Cardiac muscle cell (in vitro differentiated cells and primary cell): Measurements from ENCODE around the gene EFTUD2. TPM values are rescaled to one million over a fixed set of nuclear protein-coding genes. Genes with fewer than 3 reads are reported as not detected.

ENCODE experiments used
- DNase-seq, 2 donors: peaks; one replicate each; pipeline versions ENCODE4 v3.0.0 to v3.0.0-alpha.2; 2010 to 2017; ENCODE audit warnings: low read depth in 1 of 2, low spot score in 1 of 2
- H3K27ac ChIP-seq: fragments of 200-600 bp; sonication (generic); 2 replicates; pipeline ENCODE4 v1.5.1; 2016
- H3K27me3 ChIP-seq: fragments of 200-600 bp; sonication (generic); 2 replicates; pipeline ENCODE4 v1.6.0; 2016; ENCODE audit warnings: control low read depth
- H3K36me3 ChIP-seq: fragments of 200-600 bp; sonication (generic); 2 replicates; pipeline ENCODE4 v1.5.1; 2016; ENCODE audit warnings: control low read depth
- H3K4me1 ChIP-seq: fragments of 200-600 bp; sonication (generic); 2 replicates; pipeline ENCODE4 v1.8.1; 2017; ENCODE audit warnings: low read depth, mild to moderate bottlenecking, mixed run types
- H3K4me3 ChIP-seq: fragments of 200-600 bp; sonication (generic); 2 replicates; pipeline ENCODE4 v1.5.1; 2016; ENCODE audit warnings: mild to moderate bottlenecking
- H3K9me3 ChIP-seq: fragments of 200-600 bp; sonication (generic); 2 replicates; pipeline ENCODE4 v1.5.1; 2017; ENCODE audit warnings: low read depth, mild to moderate bottlenecking, control low read depth
- polyA plus RNA-seq: library from polyadenylated mRNA; unstranded; fragments of >200 nt; fragmentation: Nextera tagmentation; extraction: Ambion mirVana; gene quantifications from 2 replicates; pipeline ENCODE4 v1.2.1, GENCODE V29; 2016
- total RNA-seq: library from RNA; depleted of rRNA; stranded (reverse); fragments of >200 nt; gene quantifications from 2 replicates; pipeline ENCODE4 v1.2.3, GENCODE V29; 2016
- TF ChIP-seq, protein P1 (sequence below): IDR thresholded peaks from 2 replicates; pipeline ENCODE4 v1.5.1; 2012; ENCODE audit warnings: low read depth, mild to moderate bottlenecking, low read length

Gene EFTUD2
- total and polyA plus RNA-seq, 2 experiments from 2014 or later: 105 to 151 TPM

GRCh38 chr17:44933824-44934744, 34.8 kb upstream of the EFTUD2 start:
- DNase-seq: no peak
- TF ChIP-seq, protein P1, sequence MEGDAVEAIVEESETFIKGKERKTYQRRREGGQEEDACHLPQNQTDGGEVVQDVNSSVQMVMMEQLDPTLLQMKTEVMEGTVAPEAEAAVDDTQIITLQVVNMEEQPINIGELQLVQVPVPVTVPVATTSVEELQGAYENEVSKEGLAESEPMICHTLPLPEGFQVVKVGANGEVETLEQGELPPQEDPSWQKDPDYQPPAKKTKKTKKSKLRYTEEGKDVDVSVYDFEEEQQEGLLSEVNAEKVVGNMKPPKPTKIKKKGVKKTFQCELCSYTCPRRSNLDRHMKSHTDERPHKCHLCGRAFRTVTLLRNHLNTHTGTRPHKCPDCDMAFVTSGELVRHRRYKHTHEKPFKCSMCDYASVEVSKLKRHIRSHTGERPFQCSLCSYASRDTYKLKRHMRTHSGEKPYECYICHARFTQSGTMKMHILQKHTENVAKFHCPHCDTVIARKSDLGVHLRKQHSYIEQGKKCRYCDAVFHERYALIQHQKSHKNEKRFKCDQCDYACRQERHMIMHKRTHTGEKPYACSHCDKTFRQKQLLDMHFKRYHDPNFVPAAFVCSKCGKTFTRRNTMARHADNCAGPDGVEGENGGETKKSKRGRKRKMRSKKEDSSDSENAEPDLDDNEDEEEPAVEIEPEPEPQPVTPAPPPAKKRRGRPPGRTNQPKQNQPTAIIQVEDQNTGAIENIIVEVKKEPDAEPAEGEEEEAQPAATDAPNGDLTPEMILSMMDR: no peak
- no peaks in the 10 kb centered on the region for H3K36me3 ChIP-seq

DNA sequence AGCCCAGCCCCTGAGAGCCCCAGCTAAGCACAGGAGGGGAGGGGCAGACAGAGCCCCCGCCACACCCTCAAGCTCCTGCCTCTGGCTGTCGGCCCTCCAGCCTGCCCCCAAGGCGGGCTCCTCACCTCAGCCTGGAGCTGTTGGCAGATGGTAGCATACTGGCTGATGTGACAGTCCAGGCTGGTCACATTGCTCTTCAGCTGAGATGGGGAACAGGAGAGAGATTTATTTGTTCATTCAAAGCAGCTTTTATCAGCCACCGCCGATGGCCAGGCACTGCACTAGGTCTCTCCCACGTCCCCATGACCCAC, 33.5 kb upstream of the EFTUD2 start:
- Histone ChIP-seq H3K4me3 (no peak overlapping the region), H3K36me3 (no peaks in the 10 kb centered on the region), H3K9me3 (no peaks in the 10 kb centered on the region), H3K4me1 (no peaks in the 10 kb centered on the region), H3K27ac (no peak overlapping the region), H3K27me3 (no peaks in the 10 kb centered on the region)
- TF ChIP-seq, protein P1: no peak
- no peak for DNase-seq

More at GRCh38 chr17:44933824-44934744, 34.8 kb upstream of the EFTUD2 start:
- Histone ChIP-seq H3K4me1 (no peaks in the 10 kb centered on the region), H3K27me3 (no peaks in the 10 kb centered on the region), H3K4me3 (no peak overlapping the region), H3K27ac (no peak overlapping the region), H3K9me3 (no peaks in the 10 kb centered on the region)

GRCh38 chr17:44932096-44932786, 33.0 kb upstream of the EFTUD2 start:
- Histone ChIP-seq H3K27ac (no peak overlapping the region), H3K4me1 (no peaks in the 10 kb centered on the region), H3K36me3 (peaks cover under 1% of the 10 kb centered on the region), H3K9me3 (no peaks in the 10 kb centered on the region), H3K27me3 (no peaks in the 10 kb centered on the region), H3K4me3 (no peak overlapping the region)
- TF ChIP-seq, protein P1: no peak
- no peak for DNase-seq

GRCh38 chr17:44931376-44931775, 32.1 kb upstream of the EFTUD2 start:
- no peaks in the 10 kb centered on the region for H3K9me3 ChIP-seq
- H3K36me3 ChIP-seq: peaks cover 4% of the 10 kb centered on the region
- no peak overlapping the region for H3K4me3 ChIP-seq
- no peak for DNase-seq
- H3K27me3 ChIP-seq: no peaks in the 10 kb centered on the region
- TF ChIP-seq, protein P1: no peak
- H3K4me1 ChIP-seq: no peaks in the 10 kb centered on the region
- no peak overlapping the region for H3K27ac ChIP-seq

DNA sequence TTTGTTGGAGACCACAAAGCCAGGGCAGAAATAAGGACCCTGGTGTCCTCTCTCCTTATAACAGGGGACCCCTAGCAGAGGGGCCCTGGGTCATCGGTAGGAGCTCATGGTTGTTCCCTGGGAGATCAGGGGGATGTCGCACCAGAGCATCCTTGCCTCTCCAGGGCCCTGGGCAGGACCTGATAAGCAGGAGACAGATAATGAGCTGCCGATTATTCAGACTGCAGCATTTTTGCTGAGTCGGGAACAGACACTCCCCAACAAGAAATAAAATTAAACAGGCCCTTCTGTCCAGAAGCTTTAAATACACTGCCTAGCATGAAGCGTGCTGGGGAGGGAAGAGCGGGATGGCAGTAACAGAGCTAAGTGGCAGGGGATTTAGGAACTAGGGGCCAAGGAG, 31.4 kb upstream of the EFTUD2 start:
- H3K36me3 ChIP-seq: peaks cover 4% of the 10 kb centered on the region
- H3K27ac ChIP-seq: no peak overlapping the region
- DNase-seq: no peak
- no peaks in the 10 kb centered on the region for H3K4me1 ChIP-seq
- H3K4me3 ChIP-seq: no peak overlapping the region
- no peaks in the 10 kb centered on the region for H3K9me3 ChIP-seq
- H3K27me3 ChIP-seq: no peaks in the 10 kb centered on the region
- TF ChIP-seq, protein P1: no peak
